Measurements from ENCODE around the gene CCL27.

DNA sequence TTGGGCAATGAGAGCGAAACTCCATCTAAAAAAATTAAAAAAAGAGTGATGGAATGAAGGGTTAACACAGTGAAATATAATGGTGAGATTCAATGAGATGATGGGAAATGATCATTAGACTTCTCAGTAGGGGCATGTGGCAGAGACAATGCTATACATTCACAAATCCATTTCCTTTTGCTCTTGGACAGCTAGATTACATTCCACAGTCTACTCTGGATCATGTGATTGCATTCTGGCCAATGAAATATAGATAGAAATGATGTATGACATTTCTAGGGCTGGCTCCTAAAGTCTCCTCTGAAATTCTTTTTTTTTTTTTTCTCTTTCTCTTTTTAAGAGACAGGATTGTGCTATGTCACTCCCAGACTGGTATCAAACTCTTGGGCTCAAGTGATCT lies 19.8 kb downstream of the CCL27 start:
- TF ChIP-seq POLR2A (IDR thresholded peaks at IDR 0.05; ENCODE audit: low read depth, low read length) (no peak), TAF1 (IDR thresholded peaks at IDR 0.05; ENCODE audit: low read depth, low read length) (no peak), SPI1 (IDR thresholded peaks at IDR 0.05; ENCODE audit: low read depth, low read length) (no peak), POLR2AphosphoS5 (IDR thresholded peaks at IDR 0.05; ENCODE audit: low read depth, low read length) (no peak)

Data from GM12891 (cell line).